Peyer's patch (tissue), 4 donors: ENCODE measurements around the gene KCNA2. TPM values are rescaled to one million over a fixed set of nuclear protein-coding genes. Genes with fewer than 3 reads are reported as not detected.

Experiments used
- DNase-seq, 3 donors: peaks; one replicate each; pipeline ENCODE4 v3.0.0-alpha.2; 2017 to 2019
- H3K27ac ChIP-seq, 4 donors: fragments of 200-600 bp; sonication (generic); one replicate each; pipeline ENCODE4 v1.5.1; 2016 to 2019
- H3K27me3 ChIP-seq, 2 donors: fragments of 200-600 bp; sonication (generic); one replicate each; pipeline ENCODE4 v1.5.1; 2019
- H3K36me3 ChIP-seq, 3 donors: fragments of 200-600 bp; sonication (generic); one replicate each; pipeline ENCODE4 v1.5.1; 2016 to 2019
- H3K4me1 ChIP-seq, 4 donors: fragments of 200-600 bp; sonication (generic); one replicate each; pipeline ENCODE4 v1.5.1; 2016 to 2019
- H3K4me3 ChIP-seq, 4 donors: fragments of 200-600 bp; sonication (generic); 1 replicate in 3 of 4; 2 replicates in 1 of 4; pipeline ENCODE4 v1.5.1; 2016 to 2019; ENCODE audit warnings: mild to moderate bottlenecking in 1 of 4
- H3K9me3 ChIP-seq, 4 donors: fragments of 200-600 bp; sonication (generic); one replicate each; pipeline ENCODE4 v1.5.1; 2016 to 2019; ENCODE audit warnings: mild to moderate bottlenecking in 1 of 4
- CTCF ChIP-seq, 6 experiments: fragments of 450-650 bp in 4 of 6; fragments of 200-600 bp in 2 of 6; sonication (generic) in 1 of 6; IDR thresholded peaks; one replicate each; pipeline ENCODE4 v1.5.1; 2017 to 2019; ENCODE audit warnings: antibody characterized with exemption in 6 of 6, mild to moderate bottlenecking in 3 of 6, moderate library complexity in 1 of 6
- POLR2A ChIP-seq, 2 donors: fragments of 450-650 bp; IDR thresholded peaks; one replicate each; pipeline ENCODE4 v1.5.1; 2017; ENCODE audit warnings: antibody characterized with exemption in 2 of 2, mild to moderate bottlenecking in 2 of 2, moderate library complexity in 2 of 2
- total RNA-seq, 4 donors: library from RNA; depleted of rRNA; stranded (reverse); fragments of >200 nt; gene quantifications; one replicate each; pipeline ENCODE4 v1.1.0, GENCODE V29; 2016

Gene KCNA2
- total RNA-seq, 4 donors from 2014 or later = 0.38 to 0.40 TPM; not detected in 2

GRCh38 chr1:110555807-110556470 is 50.2 kb downstream of the KCNA2 start:
- DNase-seq = no peak
- H3K27ac ChIP-seq = no peak overlapping the region
- H3K4me3 ChIP-seq = peak overlapping the region in 3 of 4 donors; percentile 31 to 46 (median 44)
- no peak for TF ChIP-seq POLR2A (IDR thresholded peaks at IDR 0.05)
- TF ChIP-seq CTCF (IDR thresholded peaks at IDR 0.05) = no peak
- H3K9me3 ChIP-seq = no peaks in the 10 kb centered on the region
- peaks cover 0 to 5% of the 10 kb centered on the region in 2 donors for H3K27me3 ChIP-seq
- H3K36me3 ChIP-seq = no peaks in the 10 kb centered on the region
- H3K4me1 ChIP-seq = peaks cover 0 to 4% (median 0%) of the 10 kb centered on the region in 4 donors

- peak; percentile 38 to 68 (median 65) for DNase-seq
- H3K4me3 ChIP-seq = peak overlapping the region; percentile 31 to 49 (median 45)
- no peak overlapping the region for H3K27ac ChIP-seq
- TF ChIP-seq CTCF (IDR thresholded peaks at IDR 0.05) (peak; percentile 51 to 75 (median 58)), POLR2A (IDR thresholded peaks at IDR 0.05) (no peak)
- H3K36me3 ChIP-seq = no peaks in the 10 kb centered on the region
- H3K27me3 ChIP-seq = peaks cover 0 to 5% of the 10 kb centered on the region in 2 donors
- peaks cover 0 to 4% (median 0%) of the 10 kb centered on the region in 4 donors for H3K4me1 ChIP-seq
- H3K9me3 ChIP-seq = no peaks in the 10 kb centered on the region
These were observed 51.0 kb downstream of the KCNA2 start for GRCh38 chr1:110554871-110555801.

- TF ChIP-seq POLR2A (IDR thresholded peaks at IDR 0.05) (no peak), CTCF (IDR thresholded peaks at IDR 0.05) (no peak)
- Histone ChIP-seq H3K27ac (no peak overlapping the region), H3K27me3 (peaks cover 0 to 5% of the 10 kb centered on the region in 2 donors), H3K36me3 (no peaks in the 10 kb centered on the region), H3K4me1 (peaks cover 0 to 4% (median 0%) of the 10 kb centered on the region in 4 donors), H3K9me3 (no peaks in the 10 kb centered on the region), H3K4me3 (no peak overlapping the region)
- no peak for DNase-seq
These were observed 54.8 kb downstream of the KCNA2 start for GRCh38 chr1:110551278-110551809.

GRCh38 chr1:110549831-110550230 is 56.3 kb downstream of the KCNA2 start:
- H3K27ac ChIP-seq = no peak overlapping the region
- peaks cover 0 to 5% of the 10 kb centered on the region in 2 donors for H3K27me3 ChIP-seq
- H3K4me3 ChIP-seq = no peak overlapping the region
- no peaks in the 10 kb centered on the region for H3K9me3 ChIP-seq
- no peaks in the 10 kb centered on the region for H3K36me3 ChIP-seq
- TF ChIP-seq POLR2A (IDR thresholded peaks at IDR 0.05) (no peak), CTCF (IDR thresholded peaks at IDR 0.05) (no peak)
- no peak for DNase-seq
- H3K4me1 ChIP-seq = no peaks in the 10 kb centered on the region

GRCh38 chr1:110548381-110548780 is 57.8 kb downstream of the KCNA2 start:
- DNase-seq = no peak
- peak in 5 of 6 experiments; percentile 7 to 42 (median 31) for TF ChIP-seq CTCF (IDR thresholded peaks at IDR 0.05)
- no peak for TF ChIP-seq POLR2A (IDR thresholded peaks at IDR 0.05)
- no peak overlapping the region for H3K4me3 ChIP-seq
- no peaks in the 10 kb centered on the region for H3K27me3 ChIP-seq
- no peaks in the 10 kb centered on the region for H3K4me1 ChIP-seq
- H3K27ac ChIP-seq = no peak overlapping the region
- H3K9me3 ChIP-seq = no peaks in the 10 kb centered on the region
- no peaks in the 10 kb centered on the region for H3K36me3 ChIP-seq
